ENCODE data around the gene TEX55. TPM values are rescaled to one million over a fixed set of nuclear protein-coding genes. Genes with fewer than 3 reads are reported as not detected.

Gene TEX55
- polyA plus RNA-seq, 1 of the 3 experiments (the other 2 are of a cell fraction), result not detected

- TF ChIP-seq RFX5 (IDR thresholded peaks at IDR 0.05; ENCODE audit: low read length) (no peak), SIN3A (IDR thresholded peaks at IDR 0.05; ENCODE audit: borderline replicate concordance, low read depth, low read length) (no peak), RCOR1 (IDR thresholded peaks at IDR 0.05; ENCODE audit: low read length) (no peak)
These were observed 30.8 kb downstream of the TEX55 start (continued) for GRCh38 chr3:119176778-119177177.

- 34% methylated on average over 4 of the region's 4 CpGs for WGBS (ENCODE audit: low lambda C conversion rate)
- Histone ChIP-seq H3K36me3 (replicated peaks in 1 of 2; ENCODE audit: control insufficient read depth in 1 of 2, insufficient read depth in 2 of 2, low read length in 1 of 2) (no peaks in the 10 kb centered on the region), H2AFZ (ENCODE audit: low read depth) (no peak overlapping the region), H4K20me1 (ENCODE audit: insufficient read depth) (no peaks in the 10 kb centered on the region), H3K4me1 (ENCODE audit: control insufficient read depth in 1 of 2, insufficient read depth in 2 of 2, low read depth in 1 of 2, low read length in 1 of 2) (no peaks in the 10 kb centered on the region; a peak in 1 of 4 replicates), H3K27me3 (ENCODE audit: insufficient read depth) (no peaks in the 10 kb centered on the region; the same call in 1 of the 2 replicates), H3K79me2 (ENCODE audit: insufficient read depth) (no peaks in the 10 kb centered on the region), H3K9me2 (no peaks in the 10 kb centered on the region), H3K27ac (ENCODE audit: low read depth in 2 of 2, low read length in 1 of 2) (no peak overlapping the region), H3K4me2 (no peak overlapping the region), H3F3A (replicated peaks; ENCODE audit: insufficient read depth) (no peaks in the 10 kb centered on the region), H3K4me3 (ENCODE audit: low read depth in 2 of 2, low read length in 1 of 2) (no peak overlapping the region), H3K9me3 (no peaks in the 10 kb centered on the region), H3K9ac (no peak overlapping the region)
- CTCF ChIA-PET, result no interaction called here
- POLR2A ChIA-PET, result no interaction called here
- TF ChIP-seq MXI1 (IDR thresholded peaks at IDR 0.05; ENCODE audit: low read depth, low read length) (no peak), POLR2AphosphoS5 (IDR thresholded peaks at IDR 0.05; ENCODE audit: low read depth, low read length) (no peak), MEF2A (IDR thresholded peaks at IDR 0.05; ENCODE audit: borderline replicate concordance, low read depth) (no peak), TAF1 (IDR thresholded peaks at IDR 0.05; ENCODE audit: borderline replicate concordance, low read depth, low read length) (no peak), USF2 (IDR thresholded peaks at IDR 0.05; ENCODE audit: borderline replicate concordance, low read depth, low read length) (no peak), NFIC (IDR thresholded peaks at IDR 0.05; ENCODE audit: borderline replicate concordance) (no peak), IRF3 (IDR thresholded peaks at IDR 0.05; ENCODE audit: low read depth, low read length) (no peak), ZBTB33 (IDR thresholded peaks at IDR 0.05; ENCODE audit: borderline replicate concordance, low read depth) (no peak), RXRA (IDR thresholded peaks at IDR 0.05; ENCODE audit: borderline replicate concordance, low read depth) (no peak), FOXM1 (IDR thresholded peaks at IDR 0.05; ENCODE audit: low read depth) (no peak)
- DNase-seq, result no peak
These were observed 31.4 kb downstream of the TEX55 start for GRCh38 chr3:119177321-119177720.
